ENCODE data around the gene PACS1. TPM values are rescaled to one million over a fixed set of nuclear protein-coding genes. Genes with fewer than 3 reads are reported as not detected.

Gene PACS1
- total and polyA plus RNA-seq, 9 donors = 22.4 to 92.9 (median 73.9) TPM

- Histone ChIP-seq H3K36me3 (no peaks in the 10 kb centered on the region), H3K27me3 (no peaks in the 10 kb centered on the region), H3K4me1 (ENCODE audit: insufficient read depth) (peaks cover 4% of the 10 kb centered on the region), H3K9me3 (no peaks in the 10 kb centered on the region), H3K27ac (peak within 1 kb of the TSS; percentile 31 to 92), H3K4me3 (peak within 1 kb of the TSS; percentile 100)
- 0% methylated on average over 79 to 84 of the region's 84 CpGs for WGBS, 3 donors
- no peak for TF ChIP-seq CTCF (IDR thresholded peaks at IDR 0.05)
- peak; percentile 50 for TF ChIP-seq POLR2A (IDR thresholded peaks at IDR 0.05)
- intact Hi-C loops (cut with DNase I) = no loop called here
- DNase-seq = peak; percentile 95 to 98 (median 96)
Observed at GRCh38 chr11:66051766-66052663, 18.1 kb upstream of the PACS1 start, which contains the start of gene SF3B2. SF3B2 (plus strand) TSS chr11:66052364; CDS start chr11:66052385, 21 bp downstream.

- TF ChIP-seq CTCF (IDR thresholded peaks at IDR 0.05) = no peak
- TF ChIP-seq POLR2A (IDR thresholded peaks at IDR 0.05) = no peak
- TF ChIP-seq EP300 (IDR thresholded peaks at IDR 0.05) = no peak
- DNase-seq = no peak
- intact Hi-C loops (cut with DNase I) = no loop called here
- H3K36me3 ChIP-seq = no peaks in the 10 kb centered on the region
- no peaks in the 10 kb centered on the region for H3K9me3 ChIP-seq
- peak overlapping the region; percentile 100 for H3K4me3 ChIP-seq
- peaks cover 4% of the 10 kb centered on the region for H3K4me1 ChIP-seq (ENCODE audit: insufficient read depth)
- no peaks in the 10 kb centered on the region for H3K27me3 ChIP-seq
- 1% methylated on average over 17 of the region's 17 CpGs for WGBS, 3 donors
- peak overlapping the region in 1 of 2 donors; percentile 92 for H3K27ac ChIP-seq
Observed at GRCh38 chr11:66052664-66052982, 17.4 kb upstream of the PACS1 start.

DNA sequence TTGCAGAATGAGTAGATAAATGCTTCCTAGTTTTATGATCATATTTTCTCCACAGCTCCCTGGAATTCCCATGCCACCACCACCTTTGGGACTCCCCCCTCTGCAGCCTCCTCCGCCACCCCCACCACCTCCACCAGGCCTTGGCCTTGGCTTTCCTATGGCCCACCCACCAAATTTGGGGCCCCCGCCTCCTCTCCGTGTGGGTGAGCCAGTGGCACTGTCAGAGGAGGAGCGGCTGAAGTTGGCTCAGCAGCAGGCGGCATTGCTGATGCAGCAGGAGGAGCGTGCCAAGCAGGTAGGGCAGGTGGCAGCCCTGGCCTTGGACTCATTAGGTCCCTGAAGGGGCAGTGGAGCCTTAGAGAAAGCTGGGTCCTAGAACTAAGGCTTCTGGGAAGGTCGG, 15.1 kb upstream of the PACS1 start:
- Histone ChIP-seq H3K4me1 (ENCODE audit: insufficient read depth) (peaks cover 4% of the 10 kb centered on the region), H3K27ac (no peak overlapping the region), H3K36me3 (no peaks in the 10 kb centered on the region), H3K4me3 (no peak overlapping the region), H3K27me3 (no peaks in the 10 kb centered on the region), H3K9me3 (no peaks in the 10 kb centered on the region)
- intact Hi-C loops (cut with DNase I) = no loop called here
- DNase-seq = no peak
- TF ChIP-seq EP300 (IDR thresholded peaks at IDR 0.05) = no peak
- TF ChIP-seq POLR2A (IDR thresholded peaks at IDR 0.05) = no peak
- no peak for TF ChIP-seq CTCF (IDR thresholded peaks at IDR 0.05)
- 87 to 91% (median 88%) methylated on average over 7 of the region's 7 CpGs for WGBS, 3 donors

DNA sequence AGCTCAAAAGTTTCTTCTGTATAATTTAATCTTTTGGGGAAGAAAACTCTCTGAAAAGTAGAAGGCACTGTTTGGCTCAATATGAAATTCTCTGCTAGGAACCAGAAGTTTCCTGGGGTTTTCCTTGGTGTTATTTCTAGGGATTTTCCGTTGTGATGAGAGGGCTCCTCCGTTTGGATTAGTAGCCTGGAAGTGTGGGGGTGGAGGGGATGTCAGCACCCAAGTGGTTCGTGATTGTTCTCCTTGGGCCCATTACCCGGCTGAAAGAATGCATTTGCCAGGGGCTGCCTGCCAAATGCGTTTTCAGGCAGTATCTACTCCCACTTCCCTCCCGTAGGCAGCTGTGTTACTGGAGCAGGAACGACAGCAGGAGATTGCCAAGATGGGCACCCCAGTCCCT, 13.6 kb upstream of the PACS1 start:
- Histone ChIP-seq H3K36me3 (no peaks in the 10 kb centered on the region), H3K27me3 (no peaks in the 10 kb centered on the region), H3K4me3 (no peak overlapping the region), H3K4me1 (ENCODE audit: insufficient read depth) (peaks cover 4% of the 10 kb centered on the region), H3K9me3 (no peaks in the 10 kb centered on the region), H3K27ac (no peak overlapping the region)
- DNase-seq = no peak
- intact Hi-C loops (cut with DNase I) = loop anchor here in 1 of 4 donors (2.0 kb wide), 1 partner anchor 62 kb away; no protein-coding TSS in a partner anchor
- TF ChIP-seq EP300 (IDR thresholded peaks at IDR 0.05) = no peak
- TF ChIP-seq CTCF (IDR thresholded peaks at IDR 0.05) = no peak
- no peak for TF ChIP-seq POLR2A (IDR thresholded peaks at IDR 0.05)
- WGBS, 3 donors = 35 to 39% (median 38%) methylated on average over 7 of the region's 7 CpGs

Measured in ovary (tissue), 9 donors.